AG04450 (cell line): ENCODE measurements around the gene PSMD1. TPM values are rescaled to one million over a fixed set of nuclear protein-coding genes. Genes with fewer than 3 reads are reported as not detected.
"Not testable (repeated sequence)": the region's sequence is repeated elsewhere in the genome, so short reads cannot be mapped to it uniquely, and the experiment has no call there.

Source experiments
- CTCF ChIA-PET: fragments of 300-600, 350-600 bp; formaldehyde crosslinking; extraction: SDS; loops from one replicate; lab custom pipeline; 2022; ENCODE audit warnings: antibody characterized with exemption, inconsistent platforms; lab: Charles Lee
- POLR2A ChIA-PET: fragments of 350-600 bp; formaldehyde crosslinking; extraction: SDS; loops from one replicate; lab custom pipeline; 2021; ENCODE audit warnings: antibody characterized with exemption, inconsistent platforms; lab: Yijun Ruan, JAX
- DNase-seq: peaks from one replicate; pipeline ENCODE4 v3.0.0-alpha.2; 2011; ENCODE audit warnings: low read depth, low spot score
- H3K27ac ChIP-seq: one replicate; pipeline ENCODE4 v1.5.1; 2012; ENCODE audit warnings: low read depth, low read length, control low read depth
- H3K27me3 ChIP-seq: one replicate; pipeline ENCODE4 v1.6.0; 2012; ENCODE audit warnings: low read length; ENCODE audit not compliant: control insufficient read depth, insufficient read depth
- H3K4me3 ChIP-seq: 2 replicates; pipeline ENCODE4 v1.5.1; 2011; ENCODE audit warnings: mild to moderate bottlenecking, low read depth, low read length, control low read depth
- H3K9me3 ChIP-seq: 2 replicates; pipeline ENCODE4 v1.5.1; 2012; ENCODE audit warnings: low read length; ENCODE audit not compliant: control insufficient read depth, insufficient read depth
- CTCF ChIP-seq: IDR thresholded peaks from 2 replicates; pipeline ENCODE4 v1.5.1; 2011; ENCODE audit warnings: low read depth, low read length, control low read depth, inconsistent platforms
- polyA plus RNA-seq: library from polyadenylated mRNA; depleted of rRNA; stranded (reverse); fragments of >200 nt; gene quantifications from 2 replicates; pipeline ENCODE4 v1.2.3, GENCODE V29; 2011

PSMD1 gene
- polyA plus RNA-seq, 1 experiment, result 211 TPM

GRCh38 chr2:231058761-231059550, 2.3 kb downstream of the PSMD1 start:
- H3K27ac ChIP-seq, result no peak overlapping the region
- H3K4me3 ChIP-seq, result no peak overlapping the region; the same call in 1 of the 2 replicates
- CTCF ChIA-PET, result interaction anchor here (0.6 to 1.9 kb wide), 5 partner anchors 45 to 393 kb away, joined by 3 to 5 read pairs (median 4); no protein-coding TSS in a partner anchor
- no peak for TF ChIP-seq CTCF
- H3K27me3 ChIP-seq, result no peaks in the 10 kb centered on the region
- POLR2A ChIA-PET, result interaction anchor here (0.7 to 1.1 kb wide), 2 partner anchors 121 to 405 kb away, joined by 3 to 4 read pairs; partner anchors contain the start of gene NCL
- no peak for DNase-seq
- H3K9me3 ChIP-seq, result no peaks in the 10 kb centered on the region; the same call in 1 of the 2 replicates

- no peak overlapping the region for H3K4me3 ChIP-seq
- ChIA-PET CTCF (no interaction called here), POLR2A (interaction anchor here (0.7 kb wide), 1 partner anchor 120 kb away, joined by 3 read pairs; no protein-coding TSS in a partner anchor)
- no peaks in the 10 kb centered on the region for H3K27me3 ChIP-seq
- H3K27ac ChIP-seq, result no peak overlapping the region
- no peaks in the 10 kb centered on the region; the same call in 1 of the 2 replicates for H3K9me3 ChIP-seq
- no peak for TF ChIP-seq CTCF
- DNase-seq, result no peak
Observed at GRCh38 chr2:231059756-231060155, 3.1 kb downstream of the PSMD1 start.

- TF ChIP-seq CTCF, result no peak
- Histone ChIP-seq H3K9me3 (no peaks in the 10 kb centered on the region), H3K27ac (no peak overlapping the region), H3K27me3 (no peaks in the 10 kb centered on the region), H3K4me3 (no peak overlapping the region)
- POLR2A ChIA-PET, result no interaction called here
- CTCF ChIA-PET, result interaction anchor here (1.6 kb wide), 1 partner anchor 10 kb away, joined by 6 read pairs; no protein-coding TSS in a partner anchor
- DNase-seq, result no peak
Observed at GRCh38 chr2:231062776-231063175, 6.1 kb downstream of the PSMD1 start.

GRCh38 chr2:231063347-231063746, 6.7 kb downstream of the PSMD1 start:
- no peaks in the 10 kb centered on the region for H3K27me3 ChIP-seq
- CTCF ChIA-PET, result interaction anchor here (1.6 kb wide), 1 partner anchor 10 kb away, joined by 6 read pairs; no protein-coding TSS in a partner anchor
- POLR2A ChIA-PET, result no interaction called here
- no peak overlapping the region for H3K27ac ChIP-seq
- H3K4me3 ChIP-seq, result no peak overlapping the region
- no peak for TF ChIP-seq CTCF
- DNase-seq, result no peak
- H3K9me3 ChIP-seq, result no peaks in the 10 kb centered on the region

- no peaks in the 10 kb centered on the region for H3K27me3 ChIP-seq
- H3K27ac ChIP-seq, result no peak overlapping the region
- POLR2A ChIA-PET, result interaction anchor here (0.6 to 1.0 kb wide), 2 partner anchors 9 to 284 kb away, joined by 3 read pairs; partner anchors contain the start of gene PSMD1
- TF ChIP-seq CTCF, result no peak
- CTCF ChIA-PET, result interaction anchor here (2.1 kb wide), 1 partner anchor 13 kb away, joined by 6 read pairs; no protein-coding TSS in a partner anchor
- H3K9me3 ChIP-seq, result no peaks in the 10 kb centered on the region
- no peak overlapping the region for H3K4me3 ChIP-seq
- no peak for DNase-seq
Observed at GRCh38 chr2:231065966-231066365, 9.3 kb downstream of the PSMD1 start.

GRCh38 chr2:231067531-231067930, 10.9 kb downstream of the PSMD1 start:
- H3K9me3 ChIP-seq, POLR2A ChIA-PET: not testable (repeated sequence)
- CTCF ChIA-PET, result interaction anchor here (1.7 to 2.1 kb wide), 2 partner anchors 10 to 15 kb away, joined by 6 to 7 read pairs; partner anchors contain the start of gene PSMD1

More at GRCh38 chr2:231067531-231067930, 10.9 kb downstream of the PSMD1 start:
- not testable (repeated sequence) for DNase-seq, H3K27ac ChIP-seq, H3K27me3 ChIP-seq, H3K4me3 ChIP-seq
